NOMO-1 treated with DMSO at 0.1 percent for 48 hours (cell line): ENCODE results near the gene ELAVL2.

Experiments
- DNase-seq: peaks from one replicate; lab custom pipeline; 2025; ENCODE audit not compliant: unreplicated experiment; lab: John Stamatoyannopoulos, UW

ELAVL2 gene

GRCh38 chr9:23826120-23826629 is at the start of gene ELAVL2:
ELAVL2 (minus strand) TSS chr9:23826240; CDS start chr9:23762234, 64,006 bp downstream.
- no peak for DNase-seq

GRCh38 chr9:23858234-23858633 is 32.2 kb upstream of the ELAVL2 start:
- DNase-seq: no peak

- no peak for DNase-seq
Observed at GRCh38 chr9:23855873-23856604, 30.0 kb upstream of the ELAVL2 start.

- no peak for DNase-seq
Observed at GRCh38 chr9:23850690-23851629, 24.9 kb upstream of the ELAVL2 start.

GRCh38 chr9:23850242-23850689 is 24.2 kb upstream of the ELAVL2 start:
- DNase-seq: no peak

GRCh38 chr9:23849379-23850035 is 23.5 kb upstream of the ELAVL2 start:
- DNase-seq: no peak

- DNase-seq: no peak
Observed at GRCh38 chr9:23842565-23843129, 16.6 kb upstream of the ELAVL2 start.

- DNase-seq: no peak
Observed at GRCh38 chr9:23841304-23841703, 15.3 kb upstream of the ELAVL2 start.

GRCh38 chr9:23837038-23837437 is 11.0 kb upstream of the ELAVL2 start:
- DNase-seq: no peak

GRCh38 chr9:23830929-23831730 is 5.1 kb upstream of the ELAVL2 start:
- no peak for DNase-seq

GRCh38 chr9:23830476-23830805 is 4.4 kb upstream of the ELAVL2 start:
- DNase-seq: no peak

- no peak for DNase-seq
Observed at GRCh38 chr9:23829580-23830475, 3.8 kb upstream of the ELAVL2 start.

- DNase-seq: no peak
Observed at GRCh38 chr9:23825700-23826099, 340 bp downstream of the ELAVL2 start.

GRCh38 chr9:23824830-23825591 is 1.0 kb downstream of the ELAVL2 start:
- no peak for DNase-seq

GRCh38 chr9:23823986-23824829 is 1.8 kb downstream of the ELAVL2 start:
- no peak for DNase-seq

- no peak for DNase-seq
Observed at GRCh38 chr9:23823269-23823668, 2.8 kb downstream of the ELAVL2 start.
